HepG2 (cell line): Measurements from ENCODE around the gene CTTNBP2NL. TPM values are rescaled to one million over a fixed set of nuclear protein-coding genes. Genes with fewer than 3 reads are reported as not detected.

Experiments used
- AHDC1 ChIP-seq: sonication (generic); formaldehyde crosslinking; IDR thresholded peaks from 2 replicates; pipeline ENCODE4 v1.5.1; 2020; ENCODE audit warnings: mild to moderate bottlenecking, missing genetic modification reagents, borderline replicate concordance
- BCL6 ChIP-seq: IDR thresholded peaks from 2 replicates; pipeline ENCODE4 v1.6.1; 2016; ENCODE audit warnings: missing genetic modification reagents, missing compliant biosample characterization
- BCLAF1 ChIP-seq: fragments of 450-650 bp; IDR thresholded peaks from 2 replicates; pipeline ENCODE4 v1.6.1; 2017; ENCODE audit warnings: mild to moderate bottlenecking
- BORCS8-MEF2B ChIP-seq: sonication (generic); formaldehyde crosslinking; IDR thresholded peaks from 2 replicates; pipeline ENCODE4 v1.8.0; 2022; ENCODE audit warnings: mild to moderate bottlenecking, missing genetic modification reagents
- CAMTA2 ChIP-seq: sonication (generic); formaldehyde crosslinking; IDR thresholded peaks from 2 replicates; pipeline ENCODE4 v1.4.0; 2020; ENCODE audit warnings: mild to moderate bottlenecking, missing genetic modification reagents, borderline replicate concordance
- FOXO1 ChIP-seq: sonication (generic); formaldehyde crosslinking; IDR thresholded peaks from 2 replicates; pipeline ENCODE4 v1.4.0; 2020; ENCODE audit warnings: missing genetic modification reagents
- HNRNPLL ChIP-seq: fragments of 200-400 bp; formaldehyde crosslinking; IDR thresholded peaks from 2 replicates; pipeline ENCODE4 v1.6.1; 2017; ENCODE audit warnings: mild to moderate bottlenecking, low read depth, low read length; ENCODE audit not compliant: poor library complexity, severe bottlenecking
- HOXA9 ChIP-seq: sonication (generic); formaldehyde crosslinking; IDR thresholded peaks from 2 replicates; pipeline ENCODE4 v1.8.1; 2022; ENCODE audit warnings: missing genetic modification reagents, mild to moderate bottlenecking, moderate library complexity, borderline replicate concordance
- NFRKB ChIP-seq: fragments of 450-650 bp; IDR thresholded peaks from 2 replicates; pipeline ENCODE4 v1.6.1; 2017
- NR2F6 ChIP-seq, 2 experiments: IDR thresholded peaks; 2 replicates each; pipeline ENCODE4 v1.6.1; 2016; ENCODE audit warnings: antibody characterized with exemption in 1 of 2, mild to moderate bottlenecking in 1 of 2
- PAWR ChIP-seq: sonication (generic); formaldehyde crosslinking; IDR thresholded peaks from 2 replicates; pipeline ENCODE4 v1.4.0; 2020; ENCODE audit warnings: missing genetic modification reagents, mild to moderate bottlenecking, borderline replicate concordance
- SAP130 ChIP-seq: IDR thresholded peaks from 2 replicates; pipeline ENCODE4 v1.6.1; 2016; ENCODE audit warnings: low read depth
- SKI ChIP-seq: fragments of 450-650 bp; IDR thresholded peaks from one replicate; pipeline ENCODE4 v1.6.1; 2018; ENCODE audit warnings: mild to moderate bottlenecking; ENCODE audit not compliant: partially characterized antibody
- SP2 ChIP-seq: sonication (generic); formaldehyde crosslinking; IDR thresholded peaks from 2 replicates; pipeline ENCODE4 v1.5.1; 2020; ENCODE audit warnings: mild to moderate bottlenecking, missing genetic modification reagents
- SRSF1 ChIP-seq: fragments of 200-400 bp; formaldehyde crosslinking; optimal IDR thresholded peaks from 2 replicates; pipeline ENCODE3; 2017; ENCODE audit warnings: mild to moderate bottlenecking, low read depth, low read length, moderate library complexity
- XBP1 ChIP-seq: sonication (generic); formaldehyde crosslinking; IDR thresholded peaks from 2 replicates; pipeline ENCODE4 v1.5.0; 2020; ENCODE audit warnings: missing genetic modification reagents
- XRCC5 ChIP-seq: fragments of 200-400 bp; formaldehyde crosslinking; optimal IDR thresholded peaks from 2 replicates; pipeline ENCODE3; 2017; ENCODE audit warnings: mild to moderate bottlenecking, low read length
- ZNF124 ChIP-seq: sonication (generic); formaldehyde crosslinking; IDR thresholded peaks from 2 replicates; pipeline ENCODE4 v1.4.0; 2020; ENCODE audit warnings: missing genetic modification reagents
- ZNF546 ChIP-seq: sonication (generic); formaldehyde crosslinking; conservative IDR thresholded peaks from 2 replicates; pipeline ENCODE4 v1.8.1; 2023; ENCODE audit warnings: mild to moderate bottlenecking, missing genetic modification reagents
- polyA plus RNA-seq, 8 experiments: library from polyadenylated mRNA; depleted of rRNA in 3 of 8; stranded (reverse) in 7 of 8; unstranded in 1 of 8; fragments of >200 nt; fragmentation: Illumina TruSeq in 4 of 8; extraction: Trizol in 4 of 8; gene quantifications; 2 replicates each; pipeline versions ENCODE4 v1.2.1 to v1.2.3, GENCODE V29; 2011 to 2016; ENCODE audit warnings: low read depth in 4 of 8, missing spikeins in 1 of 8, mixed read lengths in 1 of 8; ENCODE audit not compliant: insufficient read depth in 1 of 8
- total RNA-seq, 5 experiments: library from RNA; depleted of rRNA; stranded (reverse); fragments of >200 nt; fragmentation: Illumina TruSeq; extraction: Trizol; gene quantifications; 2 replicates each; pipeline ENCODE4 v1.2.3, GENCODE V29; 2016; ENCODE audit warnings: low read depth in 1 of 5

The CTTNBP2NL gene
- total and polyA plus RNA-seq, 2 of the 13 experiments (the other 11 are each of a cell fraction or from before 2014, with no cell fraction given), result 2.1 to 4.1 TPM

GRCh38 chr1:112369392-112370285, 26.4 kb upstream of the CTTNBP2NL start (continued):
- no peak for TF ChIP-seq SRSF1
- no peak for TF ChIP-seq XBP1 (CRISPR knock-in tag)
- no peak for TF ChIP-seq NFRKB
- no peak for TF ChIP-seq SP2 (CRISPR knock-in tag)
- TF ChIP-seq HOXA9 (CRISPR knock-in tag), result no peak
- TF ChIP-seq BCLAF1, result no peak
- TF ChIP-seq AHDC1, result no peak
- TF ChIP-seq ZNF124 (CRISPR knock-in tag), result no peak
- peak; percentile 22 for TF ChIP-seq HNRNPLL
- no peak for TF ChIP-seq NR2F6 (IDR thresholded peaks at IDR 0.05)
- TF ChIP-seq NR2F6 (CRISPR knock-in tag; IDR thresholded peaks at IDR 0.05), result no peak
- TF ChIP-seq BCL6 (CRISPR knock-in tag), result no peak
- peak; percentile 82 for TF ChIP-seq XRCC5
- TF ChIP-seq CAMTA2 (CRISPR knock-in tag), result no peak
- no peak for TF ChIP-seq FOXO1 (CRISPR knock-in tag)
- no peak for TF ChIP-seq SAP130 (CRISPR knock-in tag)
- TF ChIP-seq BORCS8-MEF2B (CRISPR knock-in tag), result no peak
- no peak for TF ChIP-seq ZNF546 (CRISPR knock-in tag)
- TF ChIP-seq PAWR, result no peak
- TF ChIP-seq SKI, result no peak
